ENCODE data around the gene TPPP2.

The TPPP2 gene

GRCh38 chr14:21078287-21078686 lies 48.3 kb downstream of the TPPP2 start:
- no peak for TF ChIP-seq CTCF (IDR thresholded peaks at IDR 0.05; ENCODE audit: control extremely low read depth, extremely low read depth, low read depth, missing control alignments)
- ChIA-PET CTCF (interaction anchor here (1.5 to 8.1 kb wide), 4 partner anchors 10 to 64 kb away, joined by 7 to 64 read pairs (median 7); no protein-coding TSS in a partner anchor), POLR2A (no interaction called here)
- DNase-seq (ENCODE audit: extremely low spot score) = no peak

GRCh38 chr14:21078726-21079125 lies 48.7 kb downstream of the TPPP2 start:
- ChIA-PET POLR2A (no interaction called here), CTCF (interaction anchor here (1.5 to 8.1 kb wide), 4 partner anchors 11 to 64 kb away, joined by 7 to 64 read pairs (median 7); no protein-coding TSS in a partner anchor)
- DNase-seq (ENCODE audit: extremely low spot score) = no peak
- TF ChIP-seq CTCF (IDR thresholded peaks at IDR 0.05; ENCODE audit: control extremely low read depth, extremely low read depth, low read depth, missing control alignments) = no peak

- CTCF ChIA-PET = interaction anchor here (0.9 to 8.1 kb wide), 3 partner anchors 12 to 67 kb away, joined by 3 to 64 read pairs (median 28); no protein-coding TSS in a partner anchor
- POLR2A ChIA-PET = no interaction called here
- no peak for DNase-seq (ENCODE audit: extremely low spot score)
- no peak for TF ChIP-seq CTCF (IDR thresholded peaks at IDR 0.05; ENCODE audit: control extremely low read depth, extremely low read depth, low read depth, missing control alignments)
These were observed 51.6 kb downstream of the TPPP2 start for GRCh38 chr14:21081521-21082142.
